Ishikawa (cell line): ENCODE measurements around the gene TAS2R5.

Experiments
- CEBPB ChIP-seq: IDR thresholded peaks from 2 replicates; pipeline ENCODE4 v1.6.1; 2012
- CREB1 ChIP-seq: IDR thresholded peaks from 2 replicates; pipeline ENCODE4 v1.6.1; 2012; ENCODE audit warnings: low read depth
- EGR1 ChIP-seq: IDR thresholded peaks from 2 replicates; pipeline ENCODE4 v1.6.1; 2012
- EP300 ChIP-seq: IDR thresholded peaks from 2 replicates; pipeline ENCODE4 v1.6.1; 2012; ENCODE audit warnings: borderline replicate concordance
- FOXM1 ChIP-seq: IDR thresholded peaks from 2 replicates; pipeline ENCODE4 v1.6.1; 2012; ENCODE audit warnings: low read depth, borderline replicate concordance
- NFIC ChIP-seq: IDR thresholded peaks from 2 replicates; pipeline ENCODE4 v1.6.1; 2012
- RAD21 ChIP-seq: IDR thresholded peaks from 2 replicates; pipeline ENCODE4 v1.6.1; 2012; ENCODE audit warnings: low read depth
- TAF1 ChIP-seq: IDR thresholded peaks from 2 replicates; pipeline ENCODE4 v1.6.1; 2012; ENCODE audit warnings: low read depth, mild to moderate bottlenecking
- TCF12 ChIP-seq: IDR thresholded peaks from 2 replicates; pipeline ENCODE4 v1.6.1; 2012; ENCODE audit warnings: low read depth
- TEAD4 ChIP-seq: IDR thresholded peaks from 2 replicates; pipeline ENCODE4 v1.6.1; 2012
- YY1 ChIP-seq: IDR thresholded peaks from 2 replicates; pipeline ENCODE4 v1.6.1; 2012; ENCODE audit warnings: low read depth
- ZBTB7A ChIP-seq: IDR thresholded peaks from 2 replicates; pipeline ENCODE4 v1.6.1; 2012; ENCODE audit warnings: low read depth
- TF ChIP-seq, protein P1 (sequence below): IDR thresholded peaks from 2 replicates; pipeline ENCODE4 v1.6.1; 2012
- TF ChIP-seq, protein P2 (sequence below): IDR thresholded peaks from 2 replicates; pipeline ENCODE4 v1.6.1; 2012; ENCODE audit warnings: low read depth, mild to moderate bottlenecking
- TF ChIP-seq, protein P3 (sequence below): IDR thresholded peaks from 2 replicates; pipeline ENCODE4 v1.6.1; 2012

TAS2R5 gene

DNA sequence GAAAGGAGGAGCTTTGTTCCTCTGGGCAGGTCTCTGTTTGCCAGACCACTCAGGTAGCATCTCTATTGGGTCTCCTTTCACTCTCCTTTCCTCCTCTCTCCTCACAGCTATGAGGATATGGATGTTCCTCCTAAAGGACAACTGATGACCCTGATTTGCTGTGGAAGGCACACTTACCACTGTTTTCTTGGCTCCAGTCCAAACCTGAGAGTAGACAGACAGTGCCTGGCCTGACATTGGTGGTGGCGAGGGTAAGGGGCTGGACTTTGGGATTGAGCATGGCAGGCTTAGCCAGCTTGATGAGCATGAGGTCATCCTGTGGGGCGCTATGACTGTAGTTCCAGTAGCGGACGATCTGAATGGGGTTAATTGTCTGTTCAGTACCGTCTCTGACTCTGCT lies 47.7 kb downstream of the TAS2R5 start:
- no peak for TF ChIP-seq TEAD4
- TF ChIP-seq, protein P1, sequence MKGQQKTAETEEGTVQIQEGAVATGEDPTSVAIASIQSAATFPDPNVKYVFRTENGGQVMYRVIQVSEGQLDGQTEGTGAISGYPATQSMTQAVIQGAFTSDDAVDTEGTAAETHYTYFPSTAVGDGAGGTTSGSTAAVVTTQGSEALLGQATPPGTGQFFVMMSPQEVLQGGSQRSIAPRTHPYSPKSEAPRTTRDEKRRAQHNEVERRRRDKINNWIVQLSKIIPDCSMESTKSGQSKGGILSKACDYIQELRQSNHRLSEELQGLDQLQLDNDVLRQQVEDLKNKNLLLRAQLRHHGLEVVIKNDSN, result no peak
- no peak for TF ChIP-seq ZBTB7A
- no peak for TF ChIP-seq CREB1
- no peak for TF ChIP-seq TCF12
- no peak for TF ChIP-seq NFIC
- TF ChIP-seq, protein P2, sequence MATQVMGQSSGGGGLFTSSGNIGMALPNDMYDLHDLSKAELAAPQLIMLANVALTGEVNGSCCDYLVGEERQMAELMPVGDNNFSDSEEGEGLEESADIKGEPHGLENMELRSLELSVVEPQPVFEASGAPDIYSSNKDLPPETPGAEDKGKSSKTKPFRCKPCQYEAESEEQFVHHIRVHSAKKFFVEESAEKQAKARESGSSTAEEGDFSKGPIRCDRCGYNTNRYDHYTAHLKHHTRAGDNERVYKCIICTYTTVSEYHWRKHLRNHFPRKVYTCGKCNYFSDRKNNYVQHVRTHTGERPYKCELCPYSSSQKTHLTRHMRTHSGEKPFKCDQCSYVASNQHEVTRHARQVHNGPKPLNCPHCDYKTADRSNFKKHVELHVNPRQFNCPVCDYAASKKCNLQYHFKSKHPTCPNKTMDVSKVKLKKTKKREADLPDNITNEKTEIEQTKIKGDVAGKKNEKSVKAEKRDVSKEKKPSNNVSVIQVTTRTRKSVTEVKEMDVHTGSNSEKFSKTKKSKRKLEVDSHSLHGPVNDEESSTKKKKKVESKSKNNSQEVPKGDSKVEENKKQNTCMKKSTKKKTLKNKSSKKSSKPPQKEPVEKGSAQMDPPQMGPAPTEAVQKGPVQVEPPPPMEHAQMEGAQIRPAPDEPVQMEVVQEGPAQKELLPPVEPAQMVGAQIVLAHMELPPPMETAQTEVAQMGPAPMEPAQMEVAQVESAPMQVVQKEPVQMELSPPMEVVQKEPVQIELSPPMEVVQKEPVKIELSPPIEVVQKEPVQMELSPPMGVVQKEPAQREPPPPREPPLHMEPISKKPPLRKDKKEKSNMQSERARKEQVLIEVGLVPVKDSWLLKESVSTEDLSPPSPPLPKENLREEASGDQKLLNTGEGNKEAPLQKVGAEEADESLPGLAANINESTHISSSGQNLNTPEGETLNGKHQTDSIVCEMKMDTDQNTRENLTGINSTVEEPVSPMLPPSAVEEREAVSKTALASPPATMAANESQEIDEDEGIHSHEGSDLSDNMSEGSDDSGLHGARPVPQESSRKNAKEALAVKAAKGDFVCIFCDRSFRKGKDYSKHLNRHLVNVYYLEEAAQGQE, result no peak
- no peak for TF ChIP-seq EGR1
- no peak for TF ChIP-seq CEBPB
- TF ChIP-seq TAF1, result no peak
- TF ChIP-seq RAD21, result no peak
- TF ChIP-seq YY1, result no peak
- no peak for TF ChIP-seq FOXM1
- TF ChIP-seq EP300, result no peak
- TF ChIP-seq, protein P3, sequence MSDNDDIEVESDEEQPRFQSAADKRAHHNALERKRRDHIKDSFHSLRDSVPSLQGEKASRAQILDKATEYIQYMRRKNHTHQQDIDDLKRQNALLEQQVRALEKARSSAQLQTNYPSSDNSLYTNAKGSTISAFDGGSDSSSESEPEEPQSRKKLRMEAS, result no peak

DNA sequence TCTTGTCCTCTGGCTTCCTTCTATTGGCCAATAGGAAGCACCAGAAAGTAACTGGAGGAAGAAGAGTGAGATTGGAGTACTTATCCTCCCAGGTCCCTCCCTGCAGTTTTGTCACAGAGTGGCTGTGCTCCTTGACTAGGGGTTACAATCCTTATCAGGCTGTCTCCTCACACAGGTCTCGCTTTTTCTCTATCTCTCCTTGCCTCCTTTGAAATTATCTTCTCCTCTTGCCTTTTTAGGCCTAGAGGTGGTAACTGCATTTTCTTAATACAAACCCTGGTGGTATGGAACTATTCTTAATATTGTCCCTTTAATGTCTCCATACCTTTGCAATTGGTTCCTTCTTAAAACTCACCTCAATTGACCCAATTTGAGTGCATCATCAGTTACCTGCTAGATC lies 48.6 kb downstream of the TAS2R5 start:
- TF ChIP-seq FOXM1 (no peak), TAF1 (no peak), CEBPB (no peak)
- TF ChIP-seq, protein P3, result no peak
- TF ChIP-seq, protein P1, result no peak

DNA sequence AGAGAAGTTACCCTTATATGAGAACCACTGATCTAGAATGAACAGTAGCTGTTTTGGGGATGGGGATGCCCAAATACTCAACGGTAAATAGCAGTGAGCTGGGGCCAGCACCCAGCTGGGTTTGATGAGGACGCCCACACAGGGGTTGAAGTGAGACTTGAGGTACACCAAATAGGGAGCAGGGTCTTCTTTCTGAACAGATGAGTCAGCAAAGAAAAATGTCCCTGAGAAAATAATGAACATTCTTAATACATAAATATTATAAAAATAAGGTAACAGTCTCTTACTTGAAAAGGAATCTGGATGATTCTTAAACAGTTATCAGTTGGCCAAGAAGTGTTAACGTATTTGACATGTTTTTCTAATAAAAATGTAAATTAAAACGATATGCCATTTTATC lies 49.2 kb downstream of the TAS2R5 start:
- TF ChIP-seq ZBTB7A (no peak), NFIC (no peak), TAF1 (no peak), TCF12 (no peak), TEAD4 (no peak), FOXM1 (no peak), EGR1 (no peak), CREB1 (no peak), RAD21 (no peak)
- TF ChIP-seq, protein P1, result no peak
- TF ChIP-seq, protein P2, result no peak

DNA sequence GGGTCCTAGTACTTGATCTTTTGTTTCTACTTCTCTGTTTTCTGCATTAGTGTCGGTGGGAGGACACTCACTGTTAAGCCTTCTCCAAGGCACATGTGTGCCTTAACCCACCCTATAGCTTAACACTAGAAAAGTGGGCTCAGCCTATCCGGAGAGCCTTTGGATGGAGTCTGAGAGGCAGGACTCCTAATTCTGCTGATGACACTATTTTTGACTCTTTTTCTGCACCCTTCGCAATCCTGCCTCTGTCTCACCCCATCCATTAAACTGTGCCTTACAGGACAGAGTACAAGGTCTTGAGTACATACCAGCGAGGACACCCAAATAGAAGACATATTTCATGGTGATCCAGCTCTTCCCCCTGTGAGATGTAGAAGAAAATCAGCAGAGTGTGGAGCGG lies 50.7 kb downstream of the TAS2R5 start:
- TF ChIP-seq, protein P3, result no peak
- TF ChIP-seq EP300 (no peak), NFIC (no peak)
